Measurements from ENCODE around the gene SSU72.
"Not testable (repeated sequence)": the region's sequence is repeated elsewhere in the genome, so short reads cannot be mapped to it uniquely, and the experiment has no call there.

The SSU72 gene

DNA sequence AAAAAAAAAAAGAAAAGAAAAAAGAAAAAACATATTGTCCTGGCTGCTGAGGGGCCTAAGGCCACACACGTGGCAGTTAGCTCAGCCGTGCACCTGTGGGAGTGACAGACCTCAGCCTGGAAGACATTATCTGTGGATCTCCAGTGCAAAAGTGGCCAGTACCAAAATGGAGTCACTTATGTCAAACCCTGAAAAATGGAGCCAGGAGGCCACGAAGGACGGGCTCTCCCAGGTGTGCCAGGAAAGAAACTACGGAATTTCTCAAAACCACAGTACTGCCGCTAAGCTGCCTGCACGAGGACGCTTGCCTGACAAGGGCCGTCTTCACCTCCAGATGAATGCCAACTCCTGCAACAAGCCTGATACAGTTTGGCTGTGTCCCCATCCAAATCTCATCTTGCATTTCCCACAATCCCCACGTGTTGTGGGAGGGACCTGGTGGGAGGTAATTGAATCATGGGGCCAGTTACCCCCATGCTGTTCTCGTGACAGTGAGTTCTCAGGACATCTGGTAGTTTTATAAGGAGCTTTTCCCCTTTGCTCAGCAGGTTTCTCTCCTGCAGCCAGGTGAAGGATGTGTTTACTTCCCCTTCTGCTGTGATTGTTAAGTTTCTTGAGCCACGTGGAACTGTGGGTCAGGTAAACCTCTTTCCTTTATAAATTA lies 35.3 kb upstream of the SSU72 start:
- no peak for DNase-seq

DNA sequence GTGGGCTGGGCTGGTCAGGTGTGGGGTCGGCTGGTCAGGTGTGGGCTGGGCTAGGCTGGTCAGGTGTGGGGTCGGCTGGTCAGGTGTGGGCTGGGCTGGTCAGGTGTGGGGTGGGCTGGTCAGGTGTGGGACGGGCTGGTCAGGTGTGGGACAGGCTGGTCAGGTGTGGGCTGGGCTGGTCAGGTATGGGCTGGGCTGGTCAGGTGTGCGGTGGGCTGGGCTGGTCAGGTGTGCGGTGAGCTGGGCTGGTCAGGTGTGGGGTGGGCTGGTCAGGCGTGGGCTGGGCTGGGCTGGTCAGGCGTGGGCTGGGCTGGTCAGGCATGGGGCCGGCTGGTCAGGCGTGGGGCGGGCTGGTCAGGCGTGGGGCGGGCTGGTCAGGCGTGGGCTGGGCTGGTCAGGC lies 31.6 kb upstream of the SSU72 start:
- no peak for DNase-seq

DNA sequence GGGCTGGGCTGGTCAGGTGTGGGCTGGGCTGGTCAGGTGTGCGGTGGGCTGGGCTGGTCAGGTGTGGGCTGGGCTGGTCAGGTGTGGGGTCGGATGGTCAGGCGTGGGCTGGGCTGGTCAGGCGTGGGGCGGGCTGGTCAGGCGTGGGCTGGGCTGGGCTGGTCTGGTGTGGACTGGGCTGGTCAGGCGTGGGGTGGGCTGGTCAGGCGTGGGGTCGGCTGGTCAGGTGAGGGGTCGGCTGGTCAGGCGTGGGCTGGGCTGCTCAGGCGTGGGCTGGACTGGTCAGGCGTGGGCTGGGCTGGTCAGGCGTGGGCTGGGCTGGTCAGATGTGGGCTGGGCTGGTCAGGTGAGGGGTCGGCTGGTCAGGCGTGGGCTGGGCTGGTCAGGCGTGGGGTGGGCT lies 31.1 kb upstream of the SSU72 start:
- DNase-seq, result no peak

DNA sequence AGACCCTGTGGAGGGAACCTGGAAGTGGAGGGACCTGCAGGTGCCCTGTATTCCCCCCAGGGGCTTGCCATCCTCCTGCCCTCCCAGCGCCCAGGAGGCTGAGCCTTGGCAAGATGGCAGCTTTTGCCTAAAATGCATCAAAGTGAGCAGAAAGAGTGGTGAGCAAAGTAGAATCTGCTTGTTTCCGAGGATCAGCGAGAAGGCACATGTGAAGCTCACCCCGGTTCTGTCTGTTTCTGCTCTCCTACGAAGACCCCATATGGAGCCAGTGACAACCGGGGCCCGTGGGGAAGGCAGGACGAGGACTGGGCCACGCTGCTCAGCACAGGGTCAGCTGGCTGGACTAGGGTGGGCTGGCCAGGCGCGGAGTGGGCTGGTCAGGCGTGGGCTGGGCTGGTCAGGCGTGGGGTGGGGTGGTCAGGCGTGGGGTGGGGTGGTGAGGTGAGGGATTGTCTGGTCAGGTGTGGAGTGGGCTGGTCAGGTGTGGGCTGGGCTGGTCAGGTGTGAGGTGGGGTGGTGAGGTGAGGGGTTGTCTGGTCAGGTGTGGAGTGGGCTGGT lies 30.4 kb upstream of the SSU72 start:
- DNase-seq, result no peak

DNA sequence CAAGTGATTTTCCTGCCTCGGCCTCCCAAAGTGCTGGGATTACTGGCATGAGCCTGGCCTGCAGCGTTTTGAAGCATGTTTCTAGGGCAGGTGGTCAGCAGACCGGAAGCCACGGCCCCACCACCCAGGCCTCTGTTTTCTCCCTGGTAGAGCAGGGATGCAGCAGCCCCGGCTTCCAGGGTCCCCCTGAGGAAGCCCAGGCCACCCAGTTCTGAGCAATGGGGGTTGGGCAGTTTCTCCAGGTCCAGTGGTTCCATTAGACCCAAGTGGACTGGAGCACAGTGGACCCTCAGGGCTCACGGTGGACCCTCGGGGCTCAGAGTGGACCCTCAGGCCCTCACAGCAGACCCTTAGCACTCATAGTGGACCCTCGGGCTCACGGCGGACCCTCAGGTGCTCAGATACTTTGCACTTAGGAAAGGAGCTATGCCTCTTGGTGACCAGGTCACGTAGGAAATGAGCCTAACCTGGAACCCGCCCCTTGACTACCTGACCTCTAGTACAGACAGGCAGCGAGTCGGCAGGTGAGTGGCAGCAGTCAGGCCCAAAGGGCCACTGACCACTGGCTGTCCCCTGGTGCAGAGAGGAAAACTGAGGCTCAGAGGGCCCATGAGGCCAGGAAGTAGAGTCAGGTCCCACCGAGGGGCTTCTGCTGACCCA lies 29.8 kb upstream of the SSU72 start:
- no peak for DNase-seq

DNA sequence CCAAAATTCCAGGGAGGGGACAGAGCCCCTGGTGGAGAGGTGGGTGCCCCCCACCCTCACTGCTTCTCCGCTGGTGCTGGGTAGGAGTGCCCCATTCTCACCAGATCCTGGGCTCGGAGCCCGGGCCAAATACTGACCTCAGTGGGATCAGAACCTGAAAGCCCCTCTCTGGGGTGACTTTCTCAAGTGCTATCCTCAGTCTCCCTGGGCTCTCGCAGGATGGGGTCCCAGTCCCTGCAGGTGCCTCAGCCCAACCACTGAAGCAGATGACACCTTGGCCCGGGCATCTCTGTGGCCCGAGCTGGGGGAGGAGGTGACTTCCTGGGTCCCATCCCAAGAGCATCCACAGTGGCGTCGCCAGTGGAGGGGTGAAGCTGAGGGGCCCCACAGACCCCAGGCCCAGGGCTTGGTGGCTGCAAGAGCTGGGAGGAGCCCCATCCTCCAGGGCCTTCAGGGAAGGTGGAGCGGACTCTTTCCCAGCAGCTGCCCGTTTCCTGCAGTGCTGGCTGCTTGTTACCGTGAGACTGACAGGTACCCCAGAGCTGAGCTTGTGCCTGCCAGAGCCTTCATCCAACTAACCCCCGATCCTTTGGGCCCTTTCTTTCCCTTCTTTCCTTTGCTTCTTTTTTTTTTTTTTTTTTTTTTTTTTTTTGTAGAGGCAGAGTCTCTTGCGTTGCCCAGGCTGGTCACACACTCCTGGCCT lies 29.2 kb upstream of the SSU72 start:
- DNase-seq, result no peak

DNA sequence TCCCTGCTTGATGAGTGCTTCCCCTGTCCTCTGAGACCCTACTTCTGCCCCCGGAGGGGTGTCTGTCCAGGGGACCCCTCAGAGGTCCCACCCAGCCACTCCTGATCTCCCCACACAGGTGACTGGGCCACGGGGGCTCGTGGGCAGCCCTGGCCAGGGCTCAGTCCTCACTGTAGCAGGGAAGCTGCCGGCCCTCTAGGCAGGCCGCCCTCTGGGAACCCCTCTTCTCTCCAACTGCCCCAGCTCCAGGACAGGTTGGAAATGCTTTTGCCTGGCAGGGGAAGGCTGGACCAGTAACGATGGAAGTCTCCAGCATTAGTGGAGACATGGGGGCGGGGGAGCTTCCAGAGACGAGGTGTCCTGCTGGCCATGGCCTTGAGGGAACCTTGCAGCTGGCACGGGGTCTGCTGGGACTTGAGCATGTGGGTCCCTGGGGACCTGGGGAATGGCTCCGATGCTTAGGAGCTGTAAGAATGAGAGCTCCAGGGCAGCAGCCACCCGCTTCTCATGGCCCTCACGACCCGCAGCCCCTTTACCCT lies 28.4 kb upstream of the SSU72 start:
- no peak for DNase-seq

DNA sequence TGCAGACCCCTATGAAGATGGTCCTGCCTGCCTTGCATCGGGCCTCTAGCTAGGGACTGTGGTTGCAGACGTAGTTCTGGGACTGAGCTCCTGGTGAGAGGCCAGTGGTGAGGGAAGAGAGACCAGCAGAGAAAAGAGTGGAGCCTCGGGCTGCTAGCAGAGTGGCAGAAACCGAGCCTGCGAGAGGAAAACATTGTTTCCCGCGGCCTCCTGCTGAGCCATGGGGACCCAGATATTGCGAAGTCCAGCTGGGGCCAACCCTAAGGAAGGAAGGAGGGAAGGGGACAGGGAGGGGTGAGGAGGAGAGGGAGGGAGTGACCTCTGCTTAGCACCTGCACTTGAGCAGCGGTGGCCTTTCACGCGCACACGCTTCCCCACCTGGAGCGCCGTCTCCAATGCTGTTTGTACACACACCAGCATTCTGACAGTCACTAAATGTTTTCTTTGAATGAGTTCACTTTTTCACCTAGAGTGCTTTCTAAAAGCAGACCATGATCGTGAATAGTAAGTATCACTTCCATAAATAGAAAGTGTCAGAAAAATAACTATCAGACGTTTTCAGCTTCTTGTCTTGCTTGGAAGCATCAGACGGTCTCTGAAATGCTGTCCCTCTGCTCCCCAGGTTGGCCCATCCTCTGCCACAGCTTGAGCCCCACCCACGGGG lies 27.8 kb upstream of the SSU72 start:
- DNase-seq, result no peak

DNA sequence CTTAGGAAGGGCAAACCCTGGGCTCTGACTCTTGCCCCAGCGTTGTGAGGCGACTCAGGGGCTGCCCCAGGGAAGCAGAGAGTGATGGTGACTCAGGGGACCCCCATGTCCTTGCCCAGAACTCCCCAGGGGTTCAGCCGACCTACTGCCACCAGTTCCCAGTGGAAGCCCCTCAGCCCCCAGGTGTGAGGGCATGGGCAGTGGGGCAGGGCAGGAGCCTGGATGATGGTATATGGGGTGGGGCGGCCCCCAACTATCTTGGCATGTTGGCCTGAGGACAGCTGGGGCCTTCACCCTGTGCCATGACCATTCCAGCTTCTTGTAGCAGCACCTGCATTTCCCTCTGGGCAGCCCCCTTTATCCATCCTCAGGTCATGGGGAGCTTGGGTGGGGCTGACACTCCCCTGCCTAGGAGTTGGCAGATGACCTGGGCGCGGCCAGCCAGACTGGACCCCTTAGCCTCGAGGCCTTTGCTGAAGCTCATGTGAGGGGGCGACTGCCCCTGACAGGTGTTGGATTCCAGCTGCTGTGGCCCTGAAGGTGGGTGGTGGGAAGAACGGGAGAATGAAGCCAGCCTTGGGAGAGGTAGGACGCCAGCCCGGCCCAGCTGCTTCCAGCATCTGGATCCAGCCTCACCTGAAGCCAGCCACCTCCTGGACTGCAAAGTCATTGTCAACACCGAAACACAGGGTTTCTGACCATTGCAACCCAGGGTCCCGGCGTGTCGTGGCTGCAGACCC lies 27.1 kb upstream of the SSU72 start:
- no peak for DNase-seq

DNA sequence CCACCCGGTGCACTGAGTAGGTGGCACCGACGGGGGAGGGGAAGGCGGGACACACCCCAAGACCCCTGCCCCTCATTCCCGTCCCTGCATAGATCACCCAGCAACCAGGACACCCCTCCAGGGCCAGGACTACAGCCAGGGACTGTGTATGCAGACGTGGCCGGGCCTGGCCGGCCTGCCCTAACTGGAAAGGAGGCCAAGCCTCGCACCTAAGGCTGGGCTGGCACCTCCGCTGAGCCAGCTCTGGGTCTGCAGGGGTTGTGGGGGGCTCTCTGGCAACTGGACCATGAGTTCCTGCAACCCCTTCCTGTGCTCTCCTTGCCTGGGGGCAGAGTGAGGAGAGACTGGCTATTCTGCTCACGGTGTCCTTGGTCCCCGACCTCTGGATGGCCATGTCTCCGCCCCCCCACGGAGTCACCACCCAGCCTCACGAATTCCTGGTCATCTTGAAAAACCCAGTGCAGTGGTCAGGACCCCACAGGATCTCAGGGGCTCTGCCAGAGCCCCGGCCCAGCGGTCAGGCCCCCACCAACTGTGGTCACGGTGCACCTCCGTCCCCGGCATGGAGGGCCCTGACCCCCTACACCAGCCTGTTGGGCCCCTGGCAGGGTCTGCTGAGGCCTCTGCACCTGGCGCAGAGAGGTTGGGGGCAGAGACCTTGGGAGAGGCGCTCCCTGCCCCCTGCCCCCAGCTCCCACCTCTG lies 26.3 kb upstream of the SSU72 start:
- no peak for DNase-seq

DNA sequence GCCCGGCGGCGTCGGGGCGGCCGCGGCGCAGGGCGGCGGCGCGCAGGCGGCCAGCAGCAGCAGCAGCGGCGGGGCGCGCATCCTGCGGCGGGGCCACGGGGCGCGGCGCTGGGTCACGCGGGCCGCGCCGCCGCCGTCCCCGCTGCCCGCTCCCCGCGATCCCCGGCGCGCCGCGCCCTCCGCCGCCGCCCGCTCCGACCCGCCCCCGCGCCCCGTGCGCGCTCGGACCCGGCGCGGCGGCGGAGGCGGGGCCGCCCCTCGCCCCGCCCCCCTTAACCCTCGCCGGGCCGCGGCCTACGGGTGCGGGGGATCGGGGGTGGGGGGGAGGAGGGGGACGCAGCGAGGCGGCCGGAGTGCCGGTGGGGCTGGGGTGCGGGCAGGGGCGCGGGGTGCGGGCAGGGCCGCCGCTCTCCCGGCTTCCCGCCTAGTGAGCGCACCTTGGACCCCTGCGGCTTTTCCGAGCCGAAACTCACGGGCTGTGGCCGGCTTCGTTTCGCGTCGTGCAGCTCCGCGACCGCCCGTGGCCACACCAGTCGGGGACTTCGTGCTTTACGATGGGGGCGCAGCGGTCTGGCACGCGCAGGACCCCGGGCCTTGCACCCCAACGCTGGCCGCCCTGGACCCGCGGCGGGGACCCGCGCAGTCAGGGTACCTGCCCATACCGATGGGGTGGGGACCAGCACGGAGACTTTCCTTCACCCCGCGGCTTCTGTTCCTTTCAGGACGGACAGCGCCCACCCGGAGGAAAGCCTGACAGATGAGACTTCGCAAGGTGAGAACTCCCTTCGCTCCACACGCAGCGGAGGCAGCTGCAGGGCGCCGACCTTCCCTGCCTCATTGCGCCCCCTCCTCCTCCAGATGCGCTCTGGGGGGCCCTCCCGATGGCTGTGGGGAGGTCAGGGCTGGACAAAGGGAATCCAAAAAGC lies 25.5 kb upstream of the SSU72 start, which contains the start of gene FNDC10:
Gene FNDC10, minus strand, starts transcription at position 201 of the 926 bp plus-strand sequence. Its CDS starts 120 bp downstream, at position 81.
- DNase-seq, result no peak

DNA sequence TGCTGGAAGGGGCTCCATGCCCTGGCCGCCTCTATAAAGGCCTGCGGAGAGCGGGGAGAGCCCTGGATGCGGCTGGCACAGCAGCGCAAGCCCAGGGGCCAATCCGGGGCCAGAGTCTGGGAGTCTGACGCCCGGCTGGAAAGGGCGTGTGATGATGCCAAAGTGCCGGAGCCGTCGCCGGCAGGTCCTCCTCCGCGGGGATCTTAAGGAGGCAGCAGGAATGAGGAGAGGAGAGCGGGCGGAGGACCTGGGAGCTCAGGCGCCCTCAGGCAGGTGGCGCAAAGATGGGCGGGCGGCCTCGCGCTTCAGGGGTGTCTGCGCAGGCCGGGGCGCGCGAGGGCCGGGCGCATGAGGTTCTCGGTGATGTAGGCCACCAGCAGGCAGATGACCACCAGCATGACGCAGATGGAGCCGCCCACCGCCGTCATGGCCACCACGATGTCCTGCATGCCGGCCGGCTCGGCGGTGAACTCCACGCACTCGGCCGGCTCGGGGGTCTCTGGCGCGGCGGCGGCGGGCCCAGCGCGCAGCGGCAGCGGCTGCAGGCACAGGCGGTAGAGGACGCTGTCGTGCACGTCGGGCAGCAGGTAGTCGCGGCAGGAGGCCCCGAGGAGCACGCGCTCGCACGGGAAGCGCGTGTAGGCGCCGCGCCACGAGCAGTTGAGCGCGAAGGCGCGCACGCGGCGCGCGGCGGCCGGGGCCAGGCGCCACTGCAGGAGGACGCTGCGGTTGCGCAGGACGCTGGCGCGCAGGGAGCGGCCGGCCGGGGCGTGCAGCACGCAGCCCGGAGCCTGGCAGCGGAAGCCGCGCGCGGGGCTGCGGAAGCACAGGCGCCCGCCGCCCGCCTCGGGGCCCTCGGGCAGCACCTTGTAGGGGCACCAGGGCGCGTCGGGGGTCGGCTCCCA lies 24.6 kb upstream of the SSU72 start:
- DNase-seq, result no peak

DNA sequence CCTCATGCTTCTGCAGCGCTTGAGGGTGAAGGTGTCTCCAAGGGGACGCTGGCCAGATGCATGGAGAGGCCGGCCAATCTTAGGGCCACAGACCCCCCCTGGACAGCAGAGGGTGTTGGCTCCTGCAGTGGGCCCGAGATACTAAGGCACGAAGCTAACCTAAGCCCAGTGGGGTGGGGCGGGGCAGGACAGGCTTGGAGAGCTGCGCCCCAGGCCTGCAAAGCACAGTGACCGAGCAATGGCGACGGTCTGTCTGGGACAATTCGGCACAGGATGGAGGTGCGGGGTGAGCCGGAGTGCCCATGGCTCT lies 24.0 kb upstream of the SSU72 start:
- DNase-seq, result no peak

DNA sequence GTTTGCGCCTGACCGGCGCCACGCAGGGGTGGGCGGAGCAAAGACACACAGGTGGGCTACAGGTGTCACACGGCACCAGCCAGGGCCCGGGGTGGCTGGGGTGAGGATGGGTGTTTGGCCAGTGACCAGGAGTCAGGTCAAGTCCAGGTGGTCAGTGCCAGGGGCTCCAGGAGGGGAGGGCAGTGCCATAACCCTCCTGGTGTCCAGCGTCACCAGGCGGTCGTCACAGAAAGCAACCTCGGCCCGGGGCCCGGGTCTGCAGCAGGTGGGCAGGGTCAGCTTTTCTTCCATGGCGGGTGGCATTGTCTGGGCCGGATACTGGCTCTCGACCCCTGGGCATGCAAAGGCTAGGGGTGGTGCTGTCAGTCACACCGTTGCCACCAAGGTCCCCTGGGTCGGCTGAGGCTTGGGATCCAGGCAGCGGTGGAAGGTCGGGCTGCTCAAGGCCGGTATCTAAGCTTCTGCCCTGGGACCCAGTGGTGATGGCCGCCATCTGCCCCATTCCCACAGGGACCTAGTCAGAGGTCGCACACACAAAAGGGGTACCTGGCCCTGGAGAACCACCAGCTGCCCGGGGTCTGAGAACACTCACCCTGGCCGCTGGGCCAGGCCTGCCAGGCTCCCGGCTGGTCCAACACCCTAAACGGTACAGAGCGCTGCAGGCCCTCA lies 23.5 kb upstream of the SSU72 start:
- no peak for DNase-seq

DNA sequence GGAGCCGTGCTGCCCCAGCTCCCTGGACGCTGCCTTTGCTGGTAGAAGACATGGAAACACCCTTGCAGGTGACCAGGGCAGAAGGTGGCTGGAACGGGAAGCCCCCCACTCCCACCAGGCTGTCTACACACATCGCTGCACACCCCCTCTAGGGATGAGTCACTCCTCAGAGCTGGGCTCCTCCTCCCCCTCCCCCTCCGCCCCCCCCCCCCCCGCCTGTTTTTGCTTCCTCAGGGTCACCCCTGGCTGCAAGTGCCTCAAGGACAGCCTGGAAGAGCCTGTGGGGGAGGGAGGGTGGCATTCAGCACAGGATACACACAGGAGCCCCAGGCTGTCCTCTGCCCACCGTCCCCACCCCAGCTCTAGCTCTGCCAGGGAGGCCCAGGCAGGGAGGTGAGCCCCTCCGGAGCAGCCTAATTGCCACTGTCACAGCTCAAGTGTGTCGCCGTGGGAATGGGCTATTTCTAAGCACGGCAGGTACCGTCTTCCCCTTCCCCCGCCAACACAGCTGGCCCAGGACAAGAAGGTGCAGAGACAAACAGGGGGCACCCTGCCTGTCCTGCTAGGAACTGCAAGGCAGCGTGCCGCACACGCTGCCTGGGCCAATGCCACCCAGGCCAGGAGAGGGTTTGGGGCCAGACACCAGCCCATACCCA lies 22.7 kb upstream of the SSU72 start:
- DNase-seq, result peak; percentile 31

DNA sequence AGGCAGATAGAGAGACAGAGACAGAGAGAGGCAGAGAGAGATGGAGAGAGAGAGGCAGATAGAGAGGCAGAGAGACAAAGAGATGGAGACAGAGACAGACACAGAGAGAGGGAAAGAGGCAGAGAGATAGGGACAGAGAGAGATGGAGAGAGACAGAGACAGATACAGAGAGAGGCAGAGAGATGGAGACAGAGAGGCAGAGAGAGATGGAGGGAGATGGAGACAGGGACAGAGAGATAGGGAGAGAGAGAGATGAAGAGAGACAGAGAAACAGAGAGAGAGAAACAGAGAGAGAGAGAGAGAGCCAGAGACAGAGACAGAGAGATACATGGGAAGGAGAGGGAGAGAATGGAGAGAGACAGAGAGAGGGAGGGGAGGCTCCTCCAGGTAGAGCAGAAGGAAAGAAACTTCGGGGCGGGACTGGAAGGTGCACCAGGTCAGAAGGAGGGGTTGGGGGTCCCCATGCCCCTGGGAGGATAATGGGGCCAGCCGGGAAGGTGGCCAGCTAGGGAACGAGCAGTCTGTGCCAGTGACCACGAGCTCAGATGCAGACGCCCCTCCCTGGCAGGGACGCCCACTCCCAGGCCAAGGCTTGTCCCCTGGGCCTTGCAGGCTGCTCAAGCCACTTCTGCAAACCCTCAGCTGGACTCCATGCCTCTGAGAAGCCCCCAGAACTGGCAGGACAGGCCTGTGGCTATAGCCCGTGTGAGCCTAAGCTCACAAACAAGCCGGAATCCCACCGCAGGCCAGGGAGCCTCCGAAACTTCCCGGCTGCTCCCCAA lies 22.0 kb upstream of the SSU72 start:
- DNase-seq, result no peak

DNA sequence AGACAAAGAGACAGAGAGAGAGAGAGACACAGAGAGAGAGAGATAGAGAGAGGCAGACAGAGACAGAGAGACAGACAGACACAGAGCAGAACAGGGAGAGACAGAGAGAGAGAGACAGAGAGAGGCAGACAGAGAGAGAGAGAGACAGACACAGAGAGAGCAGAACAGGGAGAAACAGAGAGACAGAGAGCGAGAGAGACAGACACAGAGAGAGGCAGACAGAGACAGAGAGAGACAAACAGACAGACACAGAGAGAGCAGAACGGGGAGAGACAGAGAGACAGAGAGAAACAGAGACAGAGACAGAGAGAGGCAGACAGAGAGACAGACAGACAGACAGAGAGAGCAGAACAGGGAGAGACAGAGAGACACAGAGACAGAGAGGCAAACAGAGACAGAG lies 20.7 kb upstream of the SSU72 start:
- DNase-seq, result not testable (repeated sequence)

Data from GF-D8 (cell line).